ENCODE data around the gene HLCS. TPM values are rescaled to one million over a fixed set of nuclear protein-coding genes. Genes with fewer than 3 reads are reported as not detected.
A peak's percentile ranks its signal among the peaks of the same experiment; 100 is the strongest.

The HLCS gene
- total RNA-seq, 1 donor from 2014 or later: 17.1 TPM

- no peak overlapping the region for H3K27ac ChIP-seq
- H3K4me3 ChIP-seq: no peak overlapping the region
- intact Hi-C loops (cut with DNase I): no loop called here
- no peak for ATAC-seq
- H3K27me3 ChIP-seq (ENCODE audit: low read depth): peaks cover 100% of the 10 kb centered on the region
- DNase-seq: no peak
- no peak for TF ChIP-seq CTCF (IDR thresholded peaks at IDR 0.05)
- no peaks in the 10 kb centered on the region for H3K36me3 ChIP-seq
- peaks cover 62% of the 10 kb centered on the region for H3K4me1 ChIP-seq
- no peaks in the 10 kb centered on the region for H3K9me3 ChIP-seq
Observed at GRCh38 chr21:36706951-36707762, 259.3 kb downstream of the HLCS start.

DNA sequence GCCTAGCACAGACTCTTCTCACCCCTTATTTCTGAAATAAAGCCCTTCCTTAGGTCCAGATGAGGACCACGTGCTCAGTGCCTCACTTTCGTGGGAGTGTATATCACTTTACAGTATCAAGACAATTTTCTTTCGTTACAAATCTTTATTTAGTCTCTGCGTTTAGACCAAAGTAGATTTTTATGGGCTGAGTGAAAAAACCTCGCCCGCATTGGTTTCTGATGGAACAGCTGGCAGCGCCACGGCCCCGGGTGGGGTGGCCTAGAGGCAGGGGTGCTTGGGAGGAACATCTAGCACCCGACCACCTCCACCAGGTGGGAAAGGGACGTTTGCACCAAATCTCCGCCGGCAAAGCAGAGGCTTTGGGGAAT, 260.0 kb downstream of the HLCS start:
- Histone ChIP-seq H3K4me3 (no peak overlapping the region), H3K36me3 (no peaks in the 10 kb centered on the region), H3K4me1 (peaks cover 65% of the 10 kb centered on the region), H3K27me3 (ENCODE audit: low read depth) (peaks cover 100% of the 10 kb centered on the region), H3K9me3 (no peaks in the 10 kb centered on the region), H3K27ac (no peak overlapping the region)
- DNase-seq: no peak
- no peak for TF ChIP-seq CTCF (IDR thresholded peaks at IDR 0.05)
- intact Hi-C loops (cut with DNase I): no loop called here
- ATAC-seq: no peak

DNA sequence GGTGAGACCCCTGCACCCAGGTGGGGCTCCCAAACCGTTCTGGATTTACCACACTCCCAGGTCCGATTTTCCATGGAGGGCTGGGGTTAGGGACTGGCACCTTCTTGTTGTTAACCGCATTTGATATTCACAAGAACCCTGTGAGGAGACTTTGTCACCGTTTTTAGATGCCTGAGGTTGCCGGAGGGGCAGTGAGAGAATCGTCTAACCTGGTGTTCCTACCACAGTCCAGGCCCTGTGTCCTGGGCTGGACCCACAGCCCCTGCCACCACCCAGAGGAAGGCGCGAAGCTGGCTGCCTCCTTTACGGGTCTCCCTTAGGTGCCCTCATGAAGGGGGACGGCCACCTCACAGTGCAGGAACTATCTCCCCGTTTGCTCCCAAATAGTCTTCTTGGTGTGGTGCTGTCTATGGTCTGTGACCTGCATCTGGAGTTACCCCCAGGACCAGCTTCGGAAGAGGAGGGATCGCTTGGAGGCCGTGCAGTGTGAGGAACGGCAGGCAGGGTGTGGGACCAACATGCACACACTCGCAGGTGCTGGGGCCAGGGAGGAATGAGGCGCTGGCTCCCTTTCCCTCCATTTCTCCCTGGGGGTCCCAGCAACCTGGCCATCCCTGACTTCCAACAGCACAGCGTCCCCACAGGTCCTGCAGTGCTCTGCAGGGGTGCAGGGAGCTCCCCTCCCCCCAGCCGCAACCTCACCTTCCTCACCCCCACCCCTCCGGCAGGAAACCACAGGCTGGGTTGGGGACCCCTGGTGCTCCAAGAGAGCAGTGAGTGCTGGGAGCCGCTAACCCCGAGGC, 260.6 kb downstream of the HLCS start:
- no peaks in the 10 kb centered on the region for H3K36me3 ChIP-seq
- peaks cover 71% of the 10 kb centered on the region for H3K4me1 ChIP-seq
- ATAC-seq (no peak), DNase-seq (no peak)
- H3K27ac ChIP-seq: no peak overlapping the region
- H3K27me3 ChIP-seq (ENCODE audit: low read depth): peaks cover 100% of the 10 kb centered on the region
- H3K9me3 ChIP-seq: no peaks in the 10 kb centered on the region
- TF ChIP-seq CTCF (IDR thresholded peaks at IDR 0.05): no peak
- intact Hi-C loops (cut with DNase I): no loop called here
- no peak overlapping the region for H3K4me3 ChIP-seq

GRCh38 chr21:36704958-36705678, 261.4 kb downstream of the HLCS start:
- Histone ChIP-seq H3K27ac (no peak overlapping the region), H3K4me3 (no peak overlapping the region), H3K27me3 (ENCODE audit: low read depth) (peaks cover 100% of the 10 kb centered on the region), H3K9me3 (no peaks in the 10 kb centered on the region), H3K4me1 (peaks cover 71% of the 10 kb centered on the region), H3K36me3 (no peaks in the 10 kb centered on the region)
- DNase-seq: no peak
- intact Hi-C loops (cut with DNase I): no loop called here
- peak in 1 of 2 donors; percentile 6 for ATAC-seq
- no peak for TF ChIP-seq CTCF (IDR thresholded peaks at IDR 0.05)

DNA sequence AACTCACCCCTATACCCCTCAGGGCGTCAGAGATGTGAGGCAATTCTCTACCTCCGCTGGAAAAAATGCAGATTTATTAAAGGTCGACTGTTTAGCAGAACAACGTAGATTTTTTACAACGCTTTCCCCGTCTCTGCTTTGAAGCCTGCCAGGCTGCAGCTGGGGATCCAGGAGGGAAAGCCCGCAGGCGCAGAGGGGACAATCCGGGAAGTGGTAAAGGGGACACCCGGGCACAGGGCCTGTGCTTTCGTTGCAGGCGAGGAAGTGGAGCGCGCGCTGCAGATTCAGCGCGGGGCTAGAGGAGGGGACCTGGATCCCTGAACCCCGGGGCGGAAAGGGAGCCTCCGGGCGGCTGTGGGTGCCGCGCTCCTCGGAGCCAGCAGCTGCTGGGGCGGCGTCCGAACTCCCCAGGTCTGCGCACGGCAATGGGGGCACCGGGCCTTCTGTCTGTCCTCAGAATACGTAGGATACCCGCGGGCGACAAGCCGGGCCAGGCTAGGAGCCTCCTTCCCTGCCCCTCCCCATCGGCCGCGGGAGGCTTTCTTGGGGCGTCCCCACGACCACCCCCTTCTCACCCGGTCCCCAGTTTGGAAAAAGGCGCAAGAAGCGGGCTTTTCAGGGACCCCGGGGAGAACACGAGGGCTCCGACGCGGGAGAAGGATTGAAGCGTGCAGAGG, 262.1 kb downstream of the HLCS start:
- peaks cover 71% of the 10 kb centered on the region for H3K4me1 ChIP-seq
- no peak for ATAC-seq
- no peak for TF ChIP-seq CTCF (IDR thresholded peaks at IDR 0.05)

More for the DNA sequence above, 262.1 kb downstream of the HLCS start:
- H3K27ac ChIP-seq: no peak overlapping the region
- no peaks in the 10 kb centered on the region for H3K36me3 ChIP-seq
- intact Hi-C loops (cut with DNase I): no loop called here
- peaks cover 100% of the 10 kb centered on the region for H3K27me3 ChIP-seq (ENCODE audit: low read depth)
- no peaks in the 10 kb centered on the region for H3K9me3 ChIP-seq
- DNase-seq: no peak
- H3K4me3 ChIP-seq: no peak overlapping the region

All from lower lobe of right lung (tissue), 2 donors.